Measurements from ENCODE around the gene KLHL11.
"Not testable (repeated sequence)": the region's sequence is repeated elsewhere in the genome, so short reads cannot be mapped to it uniquely, and the experiment has no call there.

The KLHL11 gene

DNA sequence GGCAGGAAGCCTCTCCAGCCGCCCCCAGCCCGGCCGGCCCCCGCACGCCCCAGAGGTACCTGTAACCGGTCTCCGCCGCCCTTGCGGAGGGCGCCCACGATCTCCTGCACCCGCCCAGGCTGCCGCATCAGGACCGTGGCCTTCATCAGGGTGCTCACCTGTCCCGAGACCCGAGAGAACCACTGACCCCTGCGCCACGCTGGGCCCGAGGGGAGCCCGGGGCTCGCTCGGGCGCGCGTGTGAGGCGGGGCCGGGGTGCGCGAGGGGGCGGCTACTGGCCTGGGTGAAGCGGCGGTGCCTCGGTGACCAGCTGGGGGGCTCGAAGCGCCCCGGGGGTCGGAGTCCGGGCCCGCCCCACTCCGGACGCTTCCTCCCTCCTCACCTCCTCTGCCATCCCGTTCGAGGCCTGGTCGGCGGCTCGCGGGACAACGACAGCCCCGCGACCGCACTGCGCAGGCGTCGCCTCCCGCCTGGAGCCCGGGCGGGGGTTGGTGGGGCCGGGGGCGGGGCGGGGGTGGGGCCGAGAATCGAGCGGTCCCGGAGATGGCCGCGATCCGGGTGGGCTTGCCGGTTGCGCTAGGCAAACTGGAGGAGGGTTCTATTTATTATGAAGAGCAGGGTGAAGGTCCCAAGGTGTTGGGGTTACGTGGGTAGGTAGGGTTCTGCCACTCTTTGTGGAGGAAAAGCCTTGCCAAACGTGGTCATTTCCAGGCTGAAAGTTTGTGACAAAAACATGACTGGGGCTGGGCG is 29.2 kb downstream of the KLHL11 start, which contains the start of gene NT5C3B:
NT5C3B (minus strand) TSS at position 433 of the 750 bp plus-strand sequence; CDS start at position 394, 39 bp downstream.
- no peak for DNase-seq

DNA sequence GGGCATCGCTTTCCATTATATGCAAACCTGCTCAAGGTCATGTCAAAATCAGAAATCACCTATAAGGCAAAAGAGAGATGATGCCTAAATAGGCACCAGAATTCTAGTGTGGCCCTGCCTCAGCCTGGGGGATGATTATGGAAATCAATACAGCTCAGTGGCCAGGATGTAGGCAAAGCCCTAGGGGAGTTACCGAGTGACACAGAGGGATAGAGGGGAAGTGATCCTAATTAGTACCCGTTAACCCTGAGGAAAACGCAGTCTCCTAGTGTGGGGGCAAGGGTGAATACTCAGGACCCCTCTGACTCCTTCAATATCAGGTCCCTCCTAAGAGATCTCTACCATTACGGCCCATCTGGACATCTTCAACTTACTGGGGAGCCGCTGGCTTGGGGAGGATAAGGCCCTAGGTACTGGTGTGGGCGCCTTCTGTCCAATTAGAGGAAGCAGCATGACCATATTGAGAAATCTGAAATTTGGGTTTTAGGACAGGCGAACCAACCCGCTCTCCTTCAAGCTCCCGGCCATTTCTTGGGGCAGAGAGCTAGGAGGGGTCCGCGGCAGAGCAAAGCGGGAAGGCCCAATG is 29.9 kb downstream of the KLHL11 start:
- no peak for DNase-seq

DNA sequence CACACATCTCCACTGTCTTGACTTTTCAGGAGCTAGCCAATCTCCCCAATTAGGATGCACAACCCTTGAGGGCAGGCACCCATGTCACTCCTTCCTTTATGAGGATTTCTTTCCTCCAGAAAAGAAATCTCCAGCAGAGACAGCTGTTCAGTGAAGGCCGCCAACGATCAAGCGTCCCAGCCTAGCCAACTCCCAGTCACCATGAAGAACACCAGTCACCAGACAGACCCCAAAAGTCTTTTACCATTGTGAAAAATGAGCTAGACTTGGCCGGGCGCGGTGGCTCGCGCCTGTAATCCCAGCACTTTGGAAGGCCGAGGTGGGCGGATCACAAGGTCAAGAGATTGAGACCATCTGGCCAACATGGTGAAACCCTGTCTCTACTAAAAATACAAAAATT is 35.3 kb downstream of the KLHL11 start:
- not testable (repeated sequence) for DNase-seq

DNA sequence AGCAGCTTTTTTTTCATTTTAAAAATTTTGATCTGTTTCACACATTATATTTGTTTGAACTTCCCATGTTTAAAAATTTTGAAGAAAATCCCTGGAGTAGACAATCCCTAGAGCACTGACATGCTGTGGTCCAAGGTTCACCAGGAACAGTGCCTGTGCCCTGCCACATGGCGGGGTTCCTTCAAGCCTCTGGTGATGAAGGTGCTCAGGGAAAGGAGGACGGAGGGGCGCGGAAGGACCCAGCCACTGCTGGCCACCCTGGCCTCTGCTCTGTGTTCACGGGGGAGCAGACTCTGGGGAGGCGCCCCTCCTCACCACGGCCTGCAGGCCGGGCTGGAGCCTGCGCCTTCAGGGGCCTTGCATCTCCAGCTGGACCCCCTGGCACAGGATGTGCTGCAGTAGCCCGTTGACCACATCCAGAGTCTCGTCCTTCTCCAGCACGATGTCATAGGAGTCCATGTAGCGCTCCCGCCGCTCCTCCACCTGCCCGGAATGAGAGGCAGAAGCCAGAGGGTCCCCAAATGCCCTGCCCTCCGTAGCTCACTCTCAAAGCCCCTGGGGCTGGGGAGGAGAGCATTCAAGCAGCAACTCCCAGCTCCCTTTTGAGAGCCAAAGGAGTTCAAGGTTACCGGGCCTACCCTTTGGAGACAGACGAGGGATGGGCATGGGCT is 39.9 kb downstream of the KLHL11 start:
- DNase-seq = no peak

DNA sequence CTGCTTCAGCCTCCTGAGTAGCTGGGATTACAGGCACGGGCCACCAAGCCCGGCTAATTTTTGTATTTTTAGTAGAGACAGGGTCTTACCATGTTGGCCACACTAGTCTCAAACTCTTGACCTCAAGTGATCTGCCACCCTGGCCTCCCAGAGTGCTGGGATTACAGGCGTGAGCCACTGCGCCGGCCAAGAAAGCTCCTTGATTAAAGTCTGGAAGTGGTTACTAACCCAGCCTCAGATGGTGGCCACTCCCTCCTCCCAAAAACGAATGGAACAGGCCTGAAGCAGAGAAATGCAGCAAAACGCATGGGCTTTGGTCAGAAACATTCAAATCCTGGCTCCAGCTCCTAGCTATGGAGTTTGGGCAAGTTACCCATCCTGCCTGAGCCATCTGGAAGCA is 41.1 kb downstream of the KLHL11 start:
- no peak for DNase-seq

DNA sequence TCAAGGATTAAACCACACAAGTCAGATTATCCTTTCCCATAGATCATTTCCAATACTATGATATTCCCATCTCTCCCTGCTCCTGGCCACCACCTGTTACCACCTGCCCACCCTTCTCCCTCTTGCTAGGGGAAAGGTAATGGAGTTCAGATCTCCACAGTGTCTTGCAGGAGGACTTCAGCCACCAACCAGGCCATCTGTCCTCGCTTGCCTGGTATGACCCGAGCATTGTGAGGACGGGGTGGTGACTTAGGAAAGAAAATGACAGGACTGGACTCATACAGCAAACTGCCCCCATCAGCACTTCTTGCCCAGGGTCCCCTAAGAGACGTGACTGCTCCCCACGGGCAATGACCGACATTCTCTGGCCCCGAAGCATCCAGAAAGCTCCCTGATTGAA is 41.6 kb downstream of the KLHL11 start:
- DNase-seq = no peak

DNA sequence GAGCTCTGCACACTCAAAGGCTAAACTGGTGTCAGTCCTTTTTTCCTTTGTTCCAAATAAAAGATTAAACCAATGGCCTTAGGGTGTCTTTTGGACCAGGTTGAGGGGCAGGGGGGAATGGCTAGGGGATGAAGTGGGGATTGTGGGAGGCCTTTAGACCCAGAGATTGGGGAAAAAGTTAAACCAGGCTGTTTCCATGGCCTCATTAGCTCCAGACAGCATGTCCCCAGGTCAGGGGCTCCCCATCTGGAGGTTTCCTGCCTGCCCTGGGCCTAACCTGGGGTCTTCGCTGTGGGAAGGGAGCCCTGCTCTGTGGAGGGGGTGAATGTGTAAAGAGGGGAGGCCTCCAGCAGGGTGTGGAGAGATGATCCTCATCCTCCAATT is 42.1 kb downstream of the KLHL11 start:
- DNase-seq = no peak

DNA sequence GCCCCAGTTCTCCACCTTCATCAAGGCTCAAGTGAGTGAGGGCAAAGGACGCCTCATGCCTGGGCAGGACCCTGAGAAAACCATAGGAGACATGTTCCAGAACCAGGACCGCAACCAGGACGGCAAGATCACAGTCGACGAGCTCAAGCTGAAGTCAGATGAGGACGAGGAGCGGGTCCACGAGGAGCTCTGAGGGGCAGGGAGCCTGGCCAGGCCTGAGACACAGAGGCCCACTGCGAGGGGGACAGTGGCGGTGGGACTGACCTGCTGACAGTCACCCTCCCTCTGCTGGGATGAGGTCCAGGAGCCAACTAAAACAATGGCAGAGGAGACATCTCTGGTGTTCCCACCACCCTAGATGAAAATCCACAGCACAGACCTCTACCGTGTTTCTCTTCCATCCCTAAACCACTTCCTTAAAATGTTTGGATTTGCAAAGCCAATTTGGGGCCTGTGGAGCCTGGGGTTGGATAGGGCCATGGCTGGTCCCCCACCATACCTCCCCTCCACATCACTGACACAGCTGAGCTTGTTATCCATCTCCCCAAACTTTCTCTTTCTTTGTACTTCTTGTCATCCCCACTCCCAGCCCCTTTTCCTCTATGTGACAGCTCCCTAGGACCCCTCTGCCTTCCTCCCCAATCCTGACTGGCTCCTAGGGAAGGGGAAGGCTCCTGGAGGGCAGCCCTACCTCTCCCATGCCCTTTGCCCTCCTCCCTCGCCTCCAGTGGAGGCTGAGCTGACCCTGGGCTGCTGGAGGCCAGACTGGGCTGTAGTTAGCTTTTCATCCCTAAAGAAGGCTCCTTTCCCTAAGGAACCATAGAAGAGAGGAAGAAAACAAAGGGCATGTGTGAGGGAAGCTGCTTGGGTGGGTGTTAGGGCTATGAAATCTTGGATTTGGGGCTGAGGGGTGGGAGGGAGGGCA is 42.7 kb downstream of the KLHL11 start:
- DNase-seq = no peak

DNA sequence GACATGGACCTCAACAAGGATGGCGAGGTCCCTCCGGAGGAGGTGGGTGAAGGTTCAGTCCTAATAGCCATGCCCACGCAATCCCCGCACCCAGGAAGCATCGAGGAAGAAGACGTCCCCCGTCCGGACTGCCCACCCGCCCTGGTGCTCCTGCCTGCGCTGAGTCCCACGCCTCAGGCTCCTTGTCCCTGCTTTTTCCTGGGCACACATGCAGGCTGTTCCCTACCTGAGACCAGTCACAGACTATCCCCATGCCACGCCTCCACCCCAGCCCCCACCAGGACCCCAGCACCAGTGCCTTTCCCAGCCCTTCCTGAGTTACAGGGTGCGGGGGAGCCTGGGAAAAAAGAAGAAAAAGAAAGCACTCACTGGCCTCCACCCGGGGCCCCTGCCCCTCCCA is 43.4 kb downstream of the KLHL11 start:
- DNase-seq = no peak

DNA sequence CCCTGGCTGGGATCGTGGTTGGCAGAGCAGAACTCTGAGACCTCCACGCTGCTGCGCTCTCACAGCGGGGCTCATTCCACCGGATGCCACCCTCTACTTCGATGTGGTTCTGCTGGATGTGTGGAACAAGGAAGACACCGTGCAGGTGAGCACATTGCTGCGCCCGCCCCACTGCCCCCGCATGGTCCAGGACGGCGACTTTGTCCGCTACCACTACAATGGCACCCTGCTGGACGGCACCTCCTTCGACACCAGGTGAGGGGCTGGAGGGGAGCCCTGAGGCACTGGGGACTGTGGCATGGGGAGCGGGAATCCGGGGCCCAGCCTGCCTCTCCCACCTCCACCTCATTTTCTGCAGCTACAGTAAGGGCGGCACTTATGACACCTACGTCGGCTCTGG is 47.2 kb downstream of the KLHL11 start:
- DNase-seq = no peak

DNA sequence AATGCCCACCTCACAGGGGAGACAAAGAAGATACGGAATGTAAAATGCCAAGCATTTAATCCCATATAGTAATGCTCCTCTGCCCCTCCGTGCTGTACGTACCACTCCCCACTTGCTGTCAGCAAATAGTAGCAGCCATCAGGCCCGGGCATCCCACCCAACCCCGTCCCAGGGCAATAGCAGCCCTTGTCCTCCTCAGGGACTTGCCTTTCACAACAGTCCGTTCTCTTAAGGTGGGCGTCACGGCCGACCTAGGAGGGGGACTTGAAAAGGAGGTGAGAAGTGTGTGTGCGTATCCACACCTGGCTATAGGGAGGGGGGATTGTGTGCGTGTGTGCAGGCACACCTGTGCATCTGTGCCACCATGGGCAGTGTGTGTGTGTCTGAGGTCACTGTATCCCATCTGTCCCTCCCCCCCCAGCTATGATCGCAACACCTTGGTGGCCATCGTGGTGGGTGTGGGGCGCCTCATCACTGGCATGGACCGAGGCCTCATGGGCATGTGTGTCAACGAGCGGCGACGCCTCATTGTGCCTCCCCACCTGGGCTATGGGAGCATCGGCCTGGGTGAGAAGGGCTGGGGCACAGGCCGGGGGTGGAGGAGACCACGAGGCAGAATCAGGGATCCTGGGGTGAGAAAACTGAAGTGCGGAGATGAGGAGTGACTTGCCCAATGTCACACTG is 48.4 kb downstream of the KLHL11 start:
- no peak for DNase-seq

DNA sequence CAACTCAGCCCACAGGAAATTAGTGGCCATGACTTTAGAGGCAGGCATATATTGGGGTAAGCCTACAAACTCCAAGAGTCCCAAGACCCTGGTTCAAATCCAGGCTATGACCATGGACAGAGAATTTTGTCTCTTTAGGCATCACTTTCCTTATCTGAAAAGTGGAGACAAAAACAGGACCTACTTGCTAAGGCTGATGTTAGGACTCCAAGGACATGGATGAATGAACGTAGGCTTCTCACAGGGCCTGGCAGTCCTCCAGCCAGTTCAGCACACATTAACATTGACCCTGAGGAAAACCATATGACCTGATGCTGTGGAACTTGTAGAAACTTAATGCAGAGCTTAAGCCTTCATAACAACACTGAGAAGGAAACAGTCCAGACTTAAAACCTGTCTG is 51.0 kb downstream of the KLHL11 start:
- no peak for DNase-seq

DNA sequence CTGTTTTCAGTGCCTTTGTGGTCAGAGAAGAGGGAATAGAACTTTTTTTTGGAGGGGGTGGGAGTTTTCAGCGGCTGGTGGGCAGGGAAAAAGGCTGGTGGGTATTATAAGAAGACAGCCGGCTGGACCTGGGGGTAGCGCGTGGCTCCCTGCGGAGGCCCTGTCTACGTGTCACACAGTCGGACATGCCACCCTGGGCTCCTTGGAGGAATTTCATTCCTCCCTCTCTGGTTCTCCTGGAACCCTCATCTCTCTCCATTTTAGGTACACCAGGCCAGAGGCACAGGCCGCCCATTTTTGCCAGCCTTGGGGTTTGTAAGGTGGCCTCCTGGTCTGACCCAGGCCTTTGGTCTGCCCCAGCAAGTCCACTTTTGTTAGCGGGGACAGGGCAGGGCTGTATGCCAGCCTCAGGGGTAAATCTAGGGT is 51.5 kb downstream of the KLHL11 start:
- no peak for DNase-seq

DNA sequence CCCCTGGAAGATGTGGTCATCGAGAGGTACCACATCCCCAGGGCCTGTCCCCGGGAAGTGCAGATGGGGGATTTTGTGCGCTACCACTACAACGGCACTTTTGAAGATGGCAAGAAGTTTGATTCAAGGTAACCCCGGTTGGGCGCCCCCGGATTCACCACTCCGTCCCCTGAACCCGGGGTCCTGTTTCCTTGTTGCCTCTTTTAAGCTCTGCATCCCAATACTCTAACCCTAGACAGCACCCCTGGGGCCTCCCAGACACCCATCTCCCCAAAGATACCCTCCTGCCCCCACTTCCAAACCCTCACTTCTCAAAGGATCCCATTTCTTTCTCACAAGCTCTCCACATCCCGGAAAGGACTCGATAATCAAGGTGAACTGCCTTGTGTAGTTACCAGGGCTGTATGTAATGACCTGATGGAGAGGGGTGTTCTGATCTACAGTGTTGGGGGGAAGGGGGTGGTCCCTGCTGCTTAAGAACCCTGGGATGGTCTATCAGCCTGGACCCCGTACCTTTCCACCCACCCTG is 52.0 kb downstream of the KLHL11 start:
- DNase-seq = no peak

DNA sequence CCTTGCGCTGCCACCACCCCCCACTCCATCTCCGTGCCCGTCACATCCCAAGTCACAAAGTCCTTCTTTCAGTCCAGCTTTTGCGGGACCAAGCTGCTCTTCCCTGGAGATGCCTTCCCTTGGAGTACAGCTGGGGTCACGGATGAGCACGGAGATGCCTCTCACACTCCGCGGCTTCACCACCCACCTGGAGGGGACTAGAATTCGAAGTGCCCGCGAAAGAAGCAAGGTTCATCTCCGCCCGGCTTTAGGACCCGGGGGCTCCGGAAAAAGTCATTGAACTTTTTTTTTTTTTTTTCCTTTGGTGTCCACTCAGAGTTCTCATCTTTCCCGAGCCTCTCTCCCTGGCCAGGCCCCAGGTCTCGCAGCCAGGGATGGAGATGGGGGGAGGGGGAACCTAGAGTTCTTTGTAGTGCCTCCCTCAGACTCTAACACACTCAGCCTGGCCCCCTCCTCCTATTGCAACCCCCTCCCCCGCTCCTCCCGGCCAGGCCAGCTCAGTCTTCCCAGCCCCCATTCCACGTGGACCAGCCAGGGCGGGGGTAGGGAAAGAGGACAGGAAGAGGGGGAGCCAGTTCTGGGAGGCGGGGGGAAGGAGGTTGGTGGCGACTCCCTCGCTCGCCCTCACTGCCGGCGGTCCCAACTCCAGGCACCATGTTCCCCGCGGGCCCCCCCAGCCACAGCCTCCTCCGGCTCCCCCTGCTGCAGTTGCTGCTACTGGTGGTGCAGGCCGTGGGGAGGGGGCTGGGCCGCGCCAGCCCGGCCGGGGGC is 52.7 kb downstream of the KLHL11 start, which contains the start of gene FKBP10:
FKBP10 (plus strand) TSS at position 624 of the 771 bp plus-strand sequence; CDS start at position 655, 31 bp downstream.
- no peak for DNase-seq

DNA sequence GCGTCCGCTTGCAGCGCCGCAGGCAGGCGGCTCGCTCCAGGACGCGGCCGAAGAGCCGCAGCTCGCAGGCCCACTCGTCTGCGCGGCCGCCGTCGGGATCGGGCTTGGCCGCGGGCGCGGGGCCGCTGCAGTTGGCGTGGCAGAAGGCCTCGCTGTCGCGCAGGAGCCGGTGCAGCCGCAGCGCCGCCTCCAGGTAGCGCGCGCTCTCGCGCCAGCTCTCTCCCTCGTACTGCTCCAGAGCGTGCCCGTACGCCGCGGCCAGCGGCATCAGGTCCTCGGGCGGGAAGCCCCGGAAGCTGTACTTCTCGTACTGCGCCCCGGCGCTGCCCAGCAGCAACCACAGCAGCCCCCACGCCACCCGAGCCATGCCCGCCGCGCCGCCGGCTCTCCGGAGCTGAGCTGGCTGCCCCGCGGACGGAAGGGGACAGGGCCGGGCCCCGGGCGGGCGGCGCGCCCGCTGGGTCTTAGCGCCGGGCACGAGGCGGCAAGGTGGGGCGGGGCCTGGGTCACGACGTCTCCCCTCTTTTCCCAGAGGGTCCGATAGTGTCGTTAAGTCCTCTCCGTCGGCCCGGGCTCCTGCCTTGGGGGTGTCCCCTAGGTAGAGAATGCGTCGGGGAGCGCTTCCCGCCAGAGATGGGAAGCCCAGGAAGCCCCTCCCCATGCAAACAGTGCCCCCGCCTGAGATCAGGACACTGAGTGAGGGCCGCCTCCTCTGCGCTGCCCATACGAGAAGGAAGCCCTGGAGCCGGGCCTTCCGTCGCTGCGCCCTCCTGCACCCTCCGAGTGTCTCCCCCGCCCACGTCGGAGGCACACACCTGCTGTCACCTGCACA is 53.5 kb downstream of the KLHL11 start, which contains the start of gene P3H4:
P3H4 (minus strand) TSS at position 401 of the 832 bp plus-strand sequence; CDS start at position 367, 34 bp downstream.
- DNase-seq = peak; percentile 23

DNA sequence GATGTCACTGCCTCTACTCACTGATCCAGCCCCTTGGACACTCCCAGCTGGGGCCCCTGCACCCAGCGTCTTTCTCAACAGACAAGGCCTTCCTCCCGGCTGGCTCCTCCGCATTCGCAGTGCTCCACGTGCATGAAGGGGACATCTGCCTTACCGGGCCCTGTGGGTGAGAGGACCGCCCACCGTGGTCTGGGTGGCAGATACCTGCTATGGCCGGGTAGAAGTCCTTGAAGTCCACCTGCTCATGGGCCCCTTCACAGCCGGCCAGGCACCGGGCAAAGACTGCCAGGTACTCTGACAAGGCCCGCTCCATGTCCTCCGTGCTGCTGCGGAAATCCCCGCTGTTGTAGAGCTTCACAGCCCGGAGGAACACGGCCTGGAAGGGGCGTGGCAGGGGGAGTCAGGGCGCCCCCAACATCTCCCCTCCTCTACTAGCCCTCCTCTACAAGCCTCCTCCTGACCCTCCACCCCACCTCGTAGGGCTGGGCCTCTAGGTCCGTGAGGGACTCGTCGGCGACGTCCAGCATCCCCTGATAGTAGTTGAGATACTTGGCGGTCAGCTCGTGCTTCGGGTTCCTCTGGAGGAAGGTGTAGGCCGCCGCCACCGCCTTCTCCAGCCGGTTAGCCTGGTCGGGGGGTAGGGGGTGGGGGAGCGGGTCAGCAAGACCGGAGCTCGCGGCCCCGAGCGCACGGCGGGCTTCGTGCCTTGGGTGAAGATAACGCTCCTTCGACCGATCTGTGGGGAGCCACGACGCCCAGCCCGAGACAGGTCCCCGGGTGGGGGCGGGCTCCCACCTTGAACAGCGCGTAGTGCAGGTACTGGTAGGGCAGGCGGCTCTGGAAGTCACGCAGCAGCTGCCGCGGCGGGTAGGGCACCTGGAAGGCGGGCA is 54.3 kb downstream of the KLHL11 start:
- DNase-seq = no peak

DNA sequence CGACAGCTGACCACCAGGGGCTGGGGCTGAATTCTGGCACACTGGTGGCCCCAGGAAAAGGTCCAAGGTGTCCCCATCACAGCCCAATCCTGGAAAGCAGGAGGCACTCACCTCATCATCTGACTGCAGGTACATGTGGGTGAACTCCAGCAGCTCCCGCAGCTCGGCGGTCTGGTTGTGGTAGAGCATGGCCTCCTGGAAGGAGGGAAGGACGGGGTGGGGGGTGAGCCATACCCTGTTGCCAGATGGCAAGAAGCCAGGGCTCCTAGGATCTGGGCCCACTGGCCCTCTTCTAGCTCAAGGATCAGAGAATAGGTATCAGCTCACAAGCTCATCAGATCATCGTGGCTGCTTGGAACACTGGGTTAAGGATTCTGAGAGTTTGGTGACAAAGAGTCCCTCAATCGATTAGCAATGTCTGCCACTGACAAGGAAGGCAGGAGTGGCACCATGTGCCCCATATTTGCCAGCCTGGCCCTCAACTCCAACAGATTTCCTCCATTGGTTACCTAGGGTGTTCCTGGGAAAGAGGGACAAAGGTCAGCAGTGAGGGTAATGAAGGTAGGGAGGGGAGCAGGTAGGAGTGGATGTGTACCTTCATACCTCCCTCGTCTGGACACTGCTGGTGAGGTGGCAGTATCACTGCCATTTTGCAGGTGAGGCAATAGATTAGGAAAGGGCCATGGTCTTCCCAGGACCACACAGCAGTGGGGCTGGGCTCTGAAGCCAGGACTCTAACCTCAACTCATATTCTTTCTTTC is 58.4 kb downstream of the KLHL11 start:
- no peak for DNase-seq
